Transverse colon (tissue), 4 donors: Measurements from ENCODE around the gene LAMA2. TPM values are rescaled to one million over a fixed set of nuclear protein-coding genes. Genes with fewer than 3 reads are reported as not detected.

Source experiments
- DNase-seq: peaks from one replicate; pipeline ENCODE4 v3.0.0-alpha.2; 2019
- H3K27ac ChIP-seq, 4 donors: fragments of 200-600 bp; sonication (generic); 2 replicates each; pipeline ENCODE4 v1.5.1; 2016 to 2018; ENCODE audit warnings: inconsistent platforms in 4 of 4
- H3K27me3 ChIP-seq: fragments of 200-600 bp; sonication (generic); 2 replicates; pipeline ENCODE4 v1.5.1; 2017; ENCODE audit warnings: inconsistent platforms
- H3K36me3 ChIP-seq, 4 donors: fragments of 200-600 bp; sonication (generic); 2 replicates each; pipeline ENCODE4 v1.5.1; 2017 to 2019; ENCODE audit warnings: inconsistent platforms in 4 of 4
- H3K4me1 ChIP-seq, 4 donors: fragments of 200-600 bp; sonication (generic); 2 replicates each; pipeline ENCODE4 v1.5.1; 2017 to 2020; ENCODE audit warnings: inconsistent platforms in 4 of 4
- H3K4me3 ChIP-seq, 4 donors: fragments of 200-600 bp; sonication (generic); 1 replicate in 1 of 4; 2 replicates in 3 of 4; pipeline versions ENCODE4 v1.5.1 to v1.6.1; 2017 to 2019; ENCODE audit warnings: inconsistent platforms in 4 of 4
- H3K9me3 ChIP-seq, 2 donors: fragments of 200-600 bp; sonication (generic); 2 replicates each; pipeline ENCODE4 v1.5.1; 2017 to 2019; ENCODE audit warnings: inconsistent platforms in 2 of 2
- EP300 ChIP-seq: sonication (generic); formaldehyde crosslinking; IDR thresholded peaks from one replicate; pipeline ENCODE4 v1.6.1; 2017; ENCODE audit warnings: antibody characterized with exemption, low read depth
- POLR2A ChIP-seq: fragments of 450-650 bp; IDR thresholded peaks from one replicate; pipeline ENCODE4 v1.6.1; 2016; ENCODE audit warnings: antibody characterized with exemption, mild to moderate bottlenecking, moderate library complexity
- POLR2AphosphoS5 ChIP-seq, 3 donors: sonication (generic); formaldehyde crosslinking; IDR thresholded peaks; one replicate each; pipeline ENCODE4 v1.6.1; 2016; ENCODE audit warnings: antibody characterized with exemption in 3 of 3
- WGBS, 2 donors: methylation state at CpG; one replicate each; pipeline ENCODE4 v1.1.5; 2018; ENCODE audit warnings: low coverage in 1 of 2; 5-methylcytosine and 5-hydroxymethylcytosine counted together
- in situ Hi-C, 4 donors: fragments of 200-750 bp; cut with MboI; loops; one replicate each; pipeline versions ENCODE4 v1.15.0 to v1.15.1; 2017; ENCODE audit warnings: low sequenced_read_pairs in 3 of 4, low pct_ligation_motif_present in 1 of 4, low pct_unique_long_range_greater_than_20kb in 1 of 4
- intact Hi-C: fragments of 100-400 bp; cut with DNase I; formaldehyde crosslinking; loops from one replicate; pipeline ENCODE4 v1.15.1; 2023; ENCODE audit warnings: low total_unique reads
- total RNA-seq, 4 donors: library from RNA; depleted of rRNA; stranded (reverse); fragments of >200 nt; gene quantifications; one replicate each; pipeline ENCODE4 v1.1.0, GENCODE V29; 2016
- TF ChIP-seq, protein P1 (sequence below), 5 experiments: fragments of 200-600 bp in 3 of 5; fragments of 450-650 bp in 2 of 5; sonication (generic) in 3 of 5; IDR thresholded peaks; 1 replicate in 2 of 5; 2 replicates in 3 of 5; pipeline ENCODE4 v1.5.1; 2016 to 2017; ENCODE audit warnings: antibody characterized with exemption in 5 of 5, inconsistent platforms in 3 of 5, mild to moderate bottlenecking in 2 of 5, moderate library complexity in 1 of 5

LAMA2 gene
- total RNA-seq, 4 donors from 2014 or later = 12.3 to 43.0 (median 32.1) TPM

DNA sequence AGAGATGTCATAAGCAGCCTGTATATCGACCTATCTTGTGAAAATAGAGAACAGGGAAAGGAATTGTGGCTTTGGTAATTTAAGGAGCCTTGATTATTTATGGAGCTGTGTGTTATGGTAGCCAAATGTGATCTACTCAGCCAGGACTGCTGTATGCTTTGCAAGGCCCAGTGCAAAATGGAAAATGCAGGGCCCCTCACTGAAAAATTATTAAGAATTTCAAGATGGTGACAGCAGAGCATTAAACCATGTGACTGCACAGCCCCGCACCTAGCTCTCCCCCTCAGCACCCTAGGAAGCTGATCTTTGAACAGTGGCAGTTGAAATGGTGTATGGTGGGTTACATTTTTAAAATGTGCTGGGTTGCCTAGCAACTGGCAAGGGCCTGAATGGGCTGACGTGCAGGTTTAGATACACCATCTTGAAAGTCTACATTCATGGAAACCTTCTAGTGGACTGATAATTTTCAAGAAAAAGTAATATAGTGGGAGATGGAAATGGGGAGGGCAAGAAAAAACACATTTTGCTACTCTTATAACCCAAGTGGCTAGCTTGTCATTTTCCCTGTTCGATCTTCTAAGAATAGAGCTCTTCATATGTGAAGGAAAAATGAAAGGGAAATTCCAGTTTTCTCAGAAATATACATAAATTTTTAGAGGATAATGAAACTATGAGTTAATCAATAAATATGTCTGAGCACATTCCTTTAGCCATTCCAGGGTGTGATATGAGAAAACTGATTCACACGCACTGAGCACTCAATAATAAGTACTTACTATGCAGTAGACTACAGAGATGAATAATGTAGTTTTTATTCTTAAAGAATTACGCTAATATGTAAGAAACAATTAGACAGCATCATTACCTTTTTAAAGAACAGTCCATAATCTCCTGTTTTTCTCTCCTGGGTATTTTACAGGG lies 619.1 kb downstream of the LAMA2 start:
- in situ Hi-C loops = no loop called here
- TF ChIP-seq EP300 (no peak), POLR2AphosphoS5 (IDR thresholded peaks at IDR 0.05) (no peak), POLR2A (no peak)
- TF ChIP-seq, protein P1, sequence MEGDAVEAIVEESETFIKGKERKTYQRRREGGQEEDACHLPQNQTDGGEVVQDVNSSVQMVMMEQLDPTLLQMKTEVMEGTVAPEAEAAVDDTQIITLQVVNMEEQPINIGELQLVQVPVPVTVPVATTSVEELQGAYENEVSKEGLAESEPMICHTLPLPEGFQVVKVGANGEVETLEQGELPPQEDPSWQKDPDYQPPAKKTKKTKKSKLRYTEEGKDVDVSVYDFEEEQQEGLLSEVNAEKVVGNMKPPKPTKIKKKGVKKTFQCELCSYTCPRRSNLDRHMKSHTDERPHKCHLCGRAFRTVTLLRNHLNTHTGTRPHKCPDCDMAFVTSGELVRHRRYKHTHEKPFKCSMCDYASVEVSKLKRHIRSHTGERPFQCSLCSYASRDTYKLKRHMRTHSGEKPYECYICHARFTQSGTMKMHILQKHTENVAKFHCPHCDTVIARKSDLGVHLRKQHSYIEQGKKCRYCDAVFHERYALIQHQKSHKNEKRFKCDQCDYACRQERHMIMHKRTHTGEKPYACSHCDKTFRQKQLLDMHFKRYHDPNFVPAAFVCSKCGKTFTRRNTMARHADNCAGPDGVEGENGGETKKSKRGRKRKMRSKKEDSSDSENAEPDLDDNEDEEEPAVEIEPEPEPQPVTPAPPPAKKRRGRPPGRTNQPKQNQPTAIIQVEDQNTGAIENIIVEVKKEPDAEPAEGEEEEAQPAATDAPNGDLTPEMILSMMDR (IDR thresholded peaks at IDR 0.05) = no peak
- no peak for DNase-seq
- 85 to 87% methylated on average over 5 to 6 of the region's 6 CpGs for WGBS, 2 donors
- no peaks in the 10 kb centered on the region for H3K36me3 ChIP-seq
- H3K9me3 ChIP-seq = no peaks in the 10 kb centered on the region
- H3K27ac ChIP-seq = no peak overlapping the region
- intact Hi-C loops = loop anchor here (10.0 kb wide), 1 partner anchor 73 kb away; no protein-coding TSS in a partner anchor
- H3K4me3 ChIP-seq = no peak overlapping the region
- H3K27me3 ChIP-seq = no peaks in the 10 kb centered on the region
- peaks cover 0 to 9% (median 1%) of the 10 kb centered on the region in 4 donors for H3K4me1 ChIP-seq

DNA sequence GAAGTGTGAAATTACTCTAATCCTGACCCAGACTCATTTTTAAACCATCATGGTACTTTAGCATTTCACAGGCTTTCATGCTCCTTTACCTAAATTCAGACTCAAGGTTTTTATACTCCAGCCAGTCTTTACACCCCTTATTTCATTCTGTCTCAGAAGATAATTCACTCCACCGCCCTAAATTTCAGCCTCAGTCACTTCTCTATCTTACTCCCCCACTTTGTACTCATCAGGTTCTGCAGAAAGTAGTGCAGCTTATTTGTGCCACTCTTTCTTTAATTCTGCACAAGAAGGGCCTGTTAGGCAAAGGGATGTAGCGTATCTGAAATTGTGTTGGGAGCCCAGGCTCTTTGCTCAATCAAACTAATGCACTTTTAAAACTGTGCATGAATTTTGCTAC lies 621.5 kb downstream of the LAMA2 start:
- no peaks in the 10 kb centered on the region for H3K9me3 ChIP-seq
- peaks cover 0 to 2% (median 0%) of the 10 kb centered on the region in 4 donors for H3K4me1 ChIP-seq
- 86 to 94% methylated on average over 2 of the region's 2 CpGs for WGBS, 2 donors
- H3K36me3 ChIP-seq = no peaks in the 10 kb centered on the region
- no peak overlapping the region for H3K27ac ChIP-seq
- TF ChIP-seq POLR2AphosphoS5 (IDR thresholded peaks at IDR 0.05) = no peak
- TF ChIP-seq EP300 = no peak
- TF ChIP-seq, protein P1 (IDR thresholded peaks at IDR 0.05) = no peak
- TF ChIP-seq POLR2A = no peak
- no peak for DNase-seq
- in situ Hi-C loops = no loop called here
- H3K4me3 ChIP-seq = no peak overlapping the region
- intact Hi-C loops = loop anchor here (10.0 kb wide), 1 partner anchor 70 kb away; no protein-coding TSS in a partner anchor
- no peaks in the 10 kb centered on the region for H3K27me3 ChIP-seq

DNA sequence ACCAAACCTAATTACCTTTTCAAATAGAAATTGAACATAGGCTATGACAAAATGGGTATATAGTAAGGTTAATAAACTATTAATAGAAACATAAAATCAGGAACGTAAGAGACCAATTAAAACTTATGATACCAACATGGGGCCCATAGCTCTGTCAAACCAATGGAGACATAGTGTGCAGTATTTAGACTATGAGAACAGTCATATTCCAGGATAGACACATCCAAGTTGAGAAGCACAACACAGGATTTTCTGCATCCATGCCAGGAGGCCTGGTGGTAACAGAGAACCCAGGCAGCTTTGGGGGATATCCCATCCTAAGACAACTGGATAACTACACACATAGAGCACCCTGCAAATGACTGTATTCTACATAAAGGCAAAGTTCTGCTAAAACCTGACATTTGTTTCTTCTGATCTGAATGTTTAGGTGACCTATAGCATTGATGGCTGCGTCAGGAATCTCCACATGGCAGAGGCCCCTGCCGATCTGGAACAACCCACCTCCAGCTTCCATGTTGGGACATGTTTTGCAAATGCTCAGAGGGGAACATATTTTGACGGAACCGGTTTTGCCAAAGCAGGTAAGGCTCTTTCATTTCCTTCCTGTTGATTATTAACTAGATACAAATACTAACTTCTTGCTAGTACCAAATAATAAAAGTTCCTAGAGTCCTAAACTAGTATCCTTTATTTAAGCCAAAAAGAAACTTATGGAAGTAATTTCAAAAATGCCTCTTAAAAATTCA lies 624.3 kb downstream of the LAMA2 start:
- in situ Hi-C loops (no loop called here), intact Hi-C loops (loop anchor here (10.0 kb wide), 1 partner anchor 68 kb away; no protein-coding TSS in a partner anchor)
- WGBS, 2 donors = 64 to 71% methylated on average over 3 to 5 of the region's 5 CpGs

More for the DNA sequence above, 624.3 kb downstream of the LAMA2 start:
- Histone ChIP-seq H3K4me1 (no peaks in the 10 kb centered on the region), H3K27me3 (no peaks in the 10 kb centered on the region), H3K36me3 (no peaks in the 10 kb centered on the region), H3K27ac (no peak overlapping the region), H3K9me3 (no peaks in the 10 kb centered on the region), H3K4me3 (no peak overlapping the region)
- no peak for DNase-seq
- TF ChIP-seq EP300 (no peak), POLR2A (no peak), POLR2AphosphoS5 (IDR thresholded peaks at IDR 0.05) (no peak)
- TF ChIP-seq, protein P1 (IDR thresholded peaks at IDR 0.05) = no peak
